Measurements from ENCODE around the gene COA1. TPM values are rescaled to one million over a fixed set of nuclear protein-coding genes. Genes with fewer than 3 reads are reported as not detected.
"Not testable (repeated sequence)": the region's sequence is repeated elsewhere in the genome, so short reads cannot be mapped to it uniquely, and the experiment has no call there.

The COA1 gene
- total RNA-seq, 1 experiment from 2014 or later, result 65.5 TPM

GRCh38 chr7:43735802-43736603 is 6.7 kb upstream of the COA1 start:
- intact Hi-C loops (cut with micrococcal nuclease; ENCODE audit: unreplicated experiment), result no loop called here
- Histone ChIP-seq H3K36me3 (ENCODE audit: control insufficient read depth, insufficient read depth, low read length) (no peaks in the 10 kb centered on the region), H3K27ac (ENCODE audit: low read length) (no peak overlapping the region), H3K4me3 (ENCODE audit: low read depth in 2 of 2, low read length in 2 of 2) (no peak overlapping the region), H3K27me3 (ENCODE audit: control insufficient read depth, insufficient read depth, low read length) (no peaks in the 10 kb centered on the region), H3K9me3 (ENCODE audit: control insufficient read depth, insufficient read depth, low read depth, low read length) (no peaks in the 10 kb centered on the region), H3K4me1 (ENCODE audit: control insufficient read depth, insufficient read depth, low read length) (no peaks in the 10 kb centered on the region)
- no TSS peak for BruUV-seq (replicated peaks)
- in situ Hi-C loops (cut with HindIII; ENCODE audit: low pct_unique_long_range_greater_than_20kb, low sequenced_read_pairs), result no loop called here
- ChIA-PET CTCF (no interaction called here), POLR2A (no interaction called here)
- DNase-seq (ENCODE audit: low read depth, low spot score), result no peak
- TF ChIP-seq CTCF (IDR thresholded peaks at IDR 0.05), result no peak
- TF ChIP-seq SIN3A (IDR thresholded peaks at IDR 0.05; ENCODE audit: borderline replicate concordance, insufficient read depth, low read depth, low read length), result no peak
- TF ChIP-seq TCF7L2 (IDR thresholded peaks at IDR 0.05; ENCODE audit: low read depth, low read length), result no peak
- TF ChIP-seq REST (IDR thresholded peaks at IDR 0.05; ENCODE audit: insufficient read depth in 1 of 2, low read depth in 2 of 2, low read length in 1 of 2), result no peak
- TF ChIP-seq POLR2AphosphoS5 (IDR thresholded peaks at IDR 0.05; ENCODE audit: low read depth, low read length), result no peak
- no peak for ATAC-seq

- ATAC-seq, result no peak
- intact Hi-C loops (cut with micrococcal nuclease; ENCODE audit: unreplicated experiment), result no loop called here
- no peak overlapping the region for H3K4me3 ChIP-seq (ENCODE audit: low read depth in 2 of 2, low read length in 2 of 2)
- no peak for DNase-seq (ENCODE audit: low read depth, low spot score)
- in situ Hi-C loops (cut with HindIII; ENCODE audit: low pct_unique_long_range_greater_than_20kb, low sequenced_read_pairs), result no loop called here
- BruUV-seq (replicated peaks), result no TSS peak
- no peaks in the 10 kb centered on the region for H3K27me3 ChIP-seq (ENCODE audit: control insufficient read depth, insufficient read depth, low read length)
- no peaks in the 10 kb centered on the region for H3K36me3 ChIP-seq (ENCODE audit: control insufficient read depth, insufficient read depth, low read length)
- H3K9me3 ChIP-seq (ENCODE audit: control insufficient read depth, insufficient read depth, low read depth, low read length), result no peaks in the 10 kb centered on the region
- POLR2A ChIA-PET, result no interaction called here
- H3K4me1 ChIP-seq (ENCODE audit: control insufficient read depth, insufficient read depth, low read length), result 0 out of 2 replicates have a peak, but pooled peaks cover under 1% of the 10 kb centered on the region
- TF ChIP-seq POLR2AphosphoS5 (IDR thresholded peaks at IDR 0.05; ENCODE audit: low read depth, low read length) (no peak), REST (IDR thresholded peaks at IDR 0.05; ENCODE audit: insufficient read depth in 1 of 2, low read depth in 2 of 2, low read length in 1 of 2) (no peak), SIN3A (IDR thresholded peaks at IDR 0.05; ENCODE audit: borderline replicate concordance, insufficient read depth, low read depth, low read length) (no peak), TCF7L2 (IDR thresholded peaks at IDR 0.05; ENCODE audit: low read depth, low read length) (no peak), CTCF (IDR thresholded peaks at IDR 0.05) (no peak)
- H3K27ac ChIP-seq (ENCODE audit: low read length), result no peak overlapping the region
- CTCF ChIA-PET, result no interaction called here
These were observed 6.1 kb upstream of the COA1 start for GRCh38 chr7:43735403-43735801.

- H3K9me3 ChIP-seq (ENCODE audit: control insufficient read depth, insufficient read depth, low read depth, low read length); H3K27ac ChIP-seq (ENCODE audit: low read length); BruUV-seq (replicated peaks); POLR2A ChIA-PET; ATAC-seq; H3K4me1 ChIP-seq (ENCODE audit: control insufficient read depth, insufficient read depth, low read length); H3K4me3 ChIP-seq (ENCODE audit: low read depth in 2 of 2, low read length in 2 of 2); CTCF ChIA-PET; H3K36me3 ChIP-seq (ENCODE audit: control insufficient read depth, insufficient read depth, low read length); DNase-seq (ENCODE audit: low read depth, low spot score); intact Hi-C loops (cut with micrococcal nuclease; ENCODE audit: unreplicated experiment); H3K27me3 ChIP-seq (ENCODE audit: control insufficient read depth, insufficient read depth, low read length); in situ Hi-C loops (cut with HindIII; ENCODE audit: low pct_unique_long_range_greater_than_20kb, low sequenced_read_pairs): not testable (repeated sequence)
These were observed 5.4 kb upstream of the COA1 start for GRCh38 chr7:43734575-43735332.
